ENCODE results near the gene WDR3.

WDR3 gene

DNA sequence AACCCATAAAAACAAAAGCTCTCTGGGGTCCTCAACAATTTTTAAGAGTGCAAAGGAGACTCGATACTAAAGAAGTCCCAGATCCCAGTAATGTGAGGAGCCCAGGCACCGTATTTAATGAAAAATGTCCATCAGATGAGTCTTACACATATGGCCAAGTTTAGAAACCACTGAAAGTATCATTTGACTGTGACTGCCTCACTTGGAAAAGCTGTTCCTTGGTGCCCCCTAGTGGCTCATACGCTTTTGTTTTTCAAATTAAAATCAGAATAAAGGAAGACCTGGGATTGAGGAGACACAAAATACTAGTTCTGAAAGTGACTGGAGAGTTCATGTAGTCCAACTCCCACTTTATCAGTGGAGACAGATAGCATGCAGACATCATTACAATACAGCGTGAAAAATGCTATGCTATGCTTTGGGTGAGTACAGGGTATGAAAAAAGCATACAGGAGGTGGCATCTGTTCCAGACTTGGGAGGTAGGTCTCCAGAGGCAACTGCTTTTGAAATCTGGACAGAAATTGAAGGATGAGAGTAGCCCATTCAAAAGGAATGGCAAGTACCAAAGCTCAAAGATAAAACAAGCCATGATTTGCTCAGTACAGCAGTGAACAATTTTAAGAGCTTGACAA is 33.9 kb upstream of the WDR3 start:
- peak; percentile 88 for DNase-seq (ENCODE audit: low read depth)
- TF ChIP-seq CTCF (IDR thresholded peaks at IDR 0.05; ENCODE audit: insufficient read depth, low read depth, low read length, missing control alignments) = peak; percentile 69
- H3K4me3 ChIP-seq (ENCODE audit: low read depth, low read length) = no peak overlapping the region

GRCh38 chr1:117897551-117897950 is 32.0 kb upstream of the WDR3 start:
- no peak for DNase-seq (ENCODE audit: low read depth)
- TF ChIP-seq CTCF (IDR thresholded peaks at IDR 0.05; ENCODE audit: insufficient read depth, low read depth, low read length, missing control alignments) = no peak
- no peak overlapping the region for H3K4me3 ChIP-seq (ENCODE audit: low read depth, low read length)

- TF ChIP-seq CTCF (IDR thresholded peaks at IDR 0.05; ENCODE audit: insufficient read depth, low read depth, low read length, missing control alignments) = no peak
- DNase-seq (ENCODE audit: low read depth) = no peak
- H3K4me3 ChIP-seq (ENCODE audit: low read depth, low read length) = no peak overlapping the region
These were observed 29.7 kb upstream of the WDR3 start for GRCh38 chr1:117899801-117900200.

DNA sequence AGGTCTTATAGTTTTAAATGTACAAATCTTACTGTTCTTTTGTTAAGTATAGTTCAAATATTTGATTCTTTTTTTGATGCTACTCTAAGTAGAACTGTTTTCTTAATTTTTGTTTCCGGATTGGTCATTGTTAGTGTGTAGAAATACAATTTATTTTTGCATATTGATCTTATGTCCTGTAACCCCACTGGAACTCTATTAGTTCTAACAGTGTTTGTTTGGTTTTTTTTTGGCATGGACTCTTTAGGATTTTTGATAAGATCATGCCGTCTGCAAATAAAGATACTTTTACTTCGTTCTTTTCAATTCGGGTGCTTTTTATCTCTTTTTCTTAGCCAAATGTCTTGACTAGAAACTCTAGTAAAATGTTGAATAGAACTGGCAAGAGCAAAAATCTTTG is 26.6 kb upstream of the WDR3 start:
- H3K4me3 ChIP-seq (ENCODE audit: low read depth, low read length) = no peak overlapping the region

GRCh38 chr1:117904485-117904884 is 25.1 kb upstream of the WDR3 start:
- TF ChIP-seq CTCF (IDR thresholded peaks at IDR 0.05; ENCODE audit: insufficient read depth, low read depth, low read length, missing control alignments) = no peak
- no peak overlapping the region for H3K4me3 ChIP-seq (ENCODE audit: low read depth, low read length)
- DNase-seq (ENCODE audit: low read depth) = no peak

More for the DNA sequence above, 26.6 kb upstream of the WDR3 start:
- no peak for DNase-seq (ENCODE audit: low read depth)
- no peak for TF ChIP-seq CTCF (IDR thresholded peaks at IDR 0.05; ENCODE audit: insufficient read depth, low read depth, low read length, missing control alignments)

GRCh38 chr1:117905019-117905418 is 24.5 kb upstream of the WDR3 start:
- no peak for TF ChIP-seq CTCF (IDR thresholded peaks at IDR 0.05; ENCODE audit: insufficient read depth, low read depth, low read length, missing control alignments)
- no peak for DNase-seq (ENCODE audit: low read depth)
- no peak overlapping the region for H3K4me3 ChIP-seq (ENCODE audit: low read depth, low read length)

DNA sequence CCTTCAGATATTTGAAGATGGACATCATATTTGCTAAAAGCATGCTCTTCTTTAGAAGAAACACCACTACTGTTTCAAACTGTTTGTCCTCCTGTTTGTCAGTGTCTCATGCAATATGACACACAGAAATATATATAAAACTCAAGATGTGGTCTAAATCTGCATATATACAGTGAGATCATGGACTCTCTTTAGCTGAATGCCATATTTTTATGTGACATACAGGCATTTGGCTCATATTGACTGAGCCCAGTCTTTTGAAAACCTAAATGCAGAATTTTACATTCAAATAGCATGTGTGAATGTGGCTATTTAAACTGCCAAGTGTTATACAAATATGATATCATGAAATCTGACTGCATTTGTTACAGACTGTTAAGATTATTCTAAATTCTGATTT is 18.5 kb upstream of the WDR3 start:
- H3K4me3 ChIP-seq (ENCODE audit: low read depth, low read length) = no peak overlapping the region
- no peak for DNase-seq (ENCODE audit: low read depth)
- TF ChIP-seq CTCF (IDR thresholded peaks at IDR 0.05; ENCODE audit: insufficient read depth, low read depth, low read length, missing control alignments) = no peak
